ENCODE results near the gene FOXL2NB. TPM values are rescaled to one million over a fixed set of nuclear protein-coding genes. Genes with fewer than 3 reads are reported as not detected.

FOXL2NB gene
- total RNA-seq (not detected), polyA plus RNA-seq (not detected)
- long read RNA-seq, donor 1, result 0 reads
- long read RNA-seq, donor 2, result 0 reads
- long read RNA-seq, donor 3, result 0 reads
- long read RNA-seq, donor 4, result 0 reads

DNA sequence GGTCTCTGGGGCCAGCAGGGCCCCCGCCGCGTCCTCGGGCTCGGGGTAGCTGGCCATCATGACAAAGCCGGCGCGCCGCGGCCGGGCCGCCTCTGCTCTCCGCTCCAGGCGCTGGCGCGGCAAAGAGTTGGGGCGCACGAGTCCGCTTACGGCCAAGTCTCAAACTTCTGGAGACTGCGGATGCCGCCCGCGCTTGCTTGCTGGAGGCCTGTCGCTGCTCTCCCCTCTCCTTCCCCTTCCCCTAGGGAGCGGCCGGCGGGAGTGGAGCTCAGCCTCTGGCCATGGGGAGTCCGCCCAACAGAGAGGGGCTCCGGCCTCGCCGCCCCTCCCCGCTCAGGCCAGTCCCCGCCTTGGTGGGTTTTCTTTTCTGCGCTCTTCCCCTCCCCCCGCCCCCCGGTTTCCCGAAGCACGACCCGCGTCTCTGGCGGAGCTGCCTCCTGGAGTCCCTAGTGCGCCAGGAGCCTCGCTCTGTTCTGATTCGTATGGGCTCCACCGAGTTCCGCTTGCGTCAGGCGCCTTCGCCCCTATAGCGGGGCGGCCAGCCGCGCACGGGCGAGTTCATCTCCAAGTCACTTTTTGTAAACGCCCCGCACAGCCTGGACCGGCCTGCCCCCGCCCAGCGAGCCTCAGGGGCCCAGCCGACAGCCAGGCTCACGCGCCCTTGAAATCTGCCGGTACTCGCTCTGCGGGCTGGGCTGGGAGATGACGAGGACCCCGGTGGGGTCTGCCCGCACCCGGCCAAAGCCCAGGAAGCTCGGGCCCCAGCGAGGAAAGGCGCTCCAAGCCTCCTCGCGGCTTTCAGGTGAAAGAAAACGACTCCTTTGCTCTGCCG, at the start of gene FOXL2NB, which contains the start of gene FOXL2:
Gene FOXL2NB, plus strand, starts transcription at position 555 of the 832 bp plus-strand sequence. Its CDS starts 148 bp downstream, at position 703.
Gene FOXL2, minus strand, starts transcription at position 475 of the 832 bp plus-strand sequence. Its CDS starts 415 bp downstream, at position 60.
- Histone ChIP-seq H3K9me3 (ENCODE audit: control insufficient read depth, low read length) (no peaks in the 10 kb centered on the region), H3K4me1 (ENCODE audit: control insufficient read depth, insufficient read depth, low read length) (peaks cover 3% of the 10 kb centered on the region), H3K27ac (ENCODE audit: low read length) (no peak within 1 kb of the TSS), H3K4me3 (ENCODE audit: low read length) (peak within 1 kb of the TSS; percentile 46), H3K27me3 (ENCODE audit: control insufficient read depth, insufficient read depth) (no peaks in the 10 kb centered on the region)
- DNase-seq, result peak; percentile 46 to 81 (median 69)
- ATAC-seq, result peak; percentile 46 to 65
- intact Hi-C loops (cut with DNase I), result no loop called here
- WGBS, result 1% methylated on average over 78 of the region's 78 CpGs

DNA sequence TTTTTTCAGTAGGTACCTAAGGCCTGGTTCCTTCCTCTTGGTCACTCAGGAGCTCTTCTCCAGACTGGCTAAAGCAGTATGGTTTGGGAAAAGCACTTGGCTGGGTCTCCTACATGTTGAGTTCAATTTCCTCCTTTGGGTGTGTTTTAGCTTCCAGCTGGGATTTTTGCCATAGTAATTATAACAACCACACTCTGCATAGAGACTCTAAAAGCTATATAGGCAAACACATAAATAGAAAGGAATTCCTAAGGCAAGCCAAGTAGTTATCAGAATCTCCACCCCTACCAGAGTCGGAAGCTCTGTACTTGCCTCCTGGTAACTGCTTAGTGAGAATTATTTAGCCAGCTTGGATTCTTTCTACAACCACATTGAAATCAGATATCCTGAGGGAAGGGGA, 48.7 kb upstream of the FOXL2NB start:
- ATAC-seq (peak; percentile 92 to 95), DNase-seq (no peak)
- intact Hi-C loops (cut with DNase I), result no loop called here
- 19% methylated on average over 1 of the region's 1 CpG for WGBS
- Histone ChIP-seq H3K27me3 (ENCODE audit: control insufficient read depth, insufficient read depth) (no peaks in the 10 kb centered on the region), H3K4me3 (ENCODE audit: low read length) (no peak overlapping the region), H3K9me3 (ENCODE audit: control insufficient read depth, low read length) (no peaks in the 10 kb centered on the region), H3K27ac (ENCODE audit: low read length) (peak overlapping the region; percentile 72), H3K4me1 (ENCODE audit: control insufficient read depth, insufficient read depth, low read length) (peaks cover 1% of the 10 kb centered on the region)

DNA sequence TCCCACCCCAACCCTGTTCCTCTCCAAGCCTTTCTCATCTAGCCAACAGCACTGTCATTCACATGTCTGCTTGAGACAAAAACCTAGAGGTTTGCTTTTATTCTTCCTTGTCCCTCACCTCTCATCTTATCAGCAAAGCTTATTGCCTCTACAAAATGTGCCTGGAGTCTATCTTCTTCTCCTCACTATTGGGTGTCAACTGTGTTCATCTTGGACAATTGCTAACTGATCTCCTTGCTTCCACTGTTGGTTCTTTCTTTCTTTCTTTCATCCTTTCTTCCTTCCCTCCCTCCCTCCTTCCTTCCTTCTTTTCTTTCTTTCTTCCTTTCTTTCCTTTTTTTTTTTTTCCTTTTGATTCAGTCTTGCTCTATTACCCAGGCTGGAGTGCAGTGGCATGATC, 48.3 kb upstream of the FOXL2NB start:
- DNase-seq (no peak), ATAC-seq (no peak)
- no peaks in the 10 kb centered on the region for H3K9me3 ChIP-seq (ENCODE audit: control insufficient read depth, low read length)
- H3K27ac ChIP-seq (ENCODE audit: low read length), result no peak overlapping the region
- no peaks in the 10 kb centered on the region for H3K27me3 ChIP-seq (ENCODE audit: control insufficient read depth, insufficient read depth)
- no peak overlapping the region for H3K4me3 ChIP-seq (ENCODE audit: low read length)
- peaks cover 1% of the 10 kb centered on the region for H3K4me1 ChIP-seq (ENCODE audit: control insufficient read depth, insufficient read depth, low read length)
- intact Hi-C loops (cut with DNase I), result no loop called here

DNA sequence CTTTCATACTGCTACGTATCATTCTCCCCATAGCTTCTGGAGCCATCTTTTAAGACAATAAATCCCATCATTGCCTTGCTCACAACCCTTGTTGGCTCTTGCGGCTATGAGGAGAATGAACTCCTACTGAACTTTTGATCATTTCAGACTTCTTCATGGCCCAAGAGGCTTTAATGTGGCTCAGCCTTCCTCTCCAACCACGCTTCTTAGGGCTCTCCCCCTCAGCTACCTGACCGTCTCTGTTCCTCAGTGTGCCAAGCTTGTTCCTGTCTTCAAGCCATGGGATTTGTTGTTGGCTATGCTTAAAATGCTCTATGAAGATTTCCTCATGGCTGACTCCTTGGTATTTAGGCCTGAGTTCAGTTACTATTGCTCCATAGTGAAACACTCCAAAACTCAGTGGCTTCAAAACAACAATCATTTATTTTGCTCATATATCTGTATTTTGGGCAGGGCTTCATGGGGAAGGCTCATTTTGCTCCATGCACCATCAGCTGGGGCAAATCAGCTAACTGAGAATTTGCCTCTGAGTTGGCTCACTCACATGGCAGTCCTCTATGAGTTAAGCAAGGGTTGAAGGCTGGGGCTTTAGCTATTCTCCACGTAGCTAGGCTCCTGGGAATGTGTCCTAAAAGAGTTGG, 47.5 kb upstream of the FOXL2NB start:
- Histone ChIP-seq H3K4me1 (ENCODE audit: control insufficient read depth, insufficient read depth, low read length) (peaks cover 1% of the 10 kb centered on the region), H3K27me3 (ENCODE audit: control insufficient read depth, insufficient read depth) (no peaks in the 10 kb centered on the region), H3K9me3 (ENCODE audit: control insufficient read depth, low read length) (no peaks in the 10 kb centered on the region), H3K4me3 (ENCODE audit: low read length) (no peak overlapping the region), H3K27ac (ENCODE audit: low read length) (no peak overlapping the region)
- intact Hi-C loops (cut with DNase I), result no loop called here
- ATAC-seq, result no peak
- no peak for DNase-seq
- 85% methylated on average over 5 of the region's 5 CpGs for whole genome bisulfite sequencing

DNA sequence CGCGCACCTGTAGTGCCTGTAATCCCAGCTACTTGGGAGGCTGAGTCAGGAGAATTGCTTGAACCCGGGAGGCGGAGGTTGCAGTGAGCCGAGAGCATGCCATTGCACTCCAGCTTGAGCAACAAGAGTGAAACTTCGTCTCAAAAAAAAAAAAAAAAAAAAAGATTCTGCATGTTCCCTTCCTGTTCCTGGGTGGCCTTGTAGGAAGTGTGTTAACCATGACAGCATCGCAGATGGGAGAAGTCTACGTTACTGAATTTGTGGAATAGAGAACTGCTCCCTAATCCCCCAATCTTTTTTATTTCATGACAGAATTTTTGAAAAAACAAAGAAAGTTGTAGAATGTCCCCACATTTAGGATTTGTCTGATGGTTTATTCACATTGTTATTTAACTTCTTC, 45.5 kb upstream of the FOXL2NB start:
- ATAC-seq (no peak), DNase-seq (no peak)
- Histone ChIP-seq H3K9me3 (ENCODE audit: control insufficient read depth, low read length) (no peaks in the 10 kb centered on the region), H3K27me3 (ENCODE audit: control insufficient read depth, insufficient read depth) (no peaks in the 10 kb centered on the region), H3K27ac (ENCODE audit: low read length) (no peak overlapping the region), H3K4me3 (ENCODE audit: low read length) (no peak overlapping the region), H3K4me1 (ENCODE audit: control insufficient read depth, insufficient read depth, low read length) (peaks cover 1% of the 10 kb centered on the region)
- 58% methylated on average over 8 of the region's 8 CpGs for WGBS
- intact Hi-C loops (cut with DNase I), result loop anchor here in 1 of 4 donors (10.0 kb wide), 1 partner anchor 57 kb away; no protein-coding TSS in a partner anchor

DNA sequence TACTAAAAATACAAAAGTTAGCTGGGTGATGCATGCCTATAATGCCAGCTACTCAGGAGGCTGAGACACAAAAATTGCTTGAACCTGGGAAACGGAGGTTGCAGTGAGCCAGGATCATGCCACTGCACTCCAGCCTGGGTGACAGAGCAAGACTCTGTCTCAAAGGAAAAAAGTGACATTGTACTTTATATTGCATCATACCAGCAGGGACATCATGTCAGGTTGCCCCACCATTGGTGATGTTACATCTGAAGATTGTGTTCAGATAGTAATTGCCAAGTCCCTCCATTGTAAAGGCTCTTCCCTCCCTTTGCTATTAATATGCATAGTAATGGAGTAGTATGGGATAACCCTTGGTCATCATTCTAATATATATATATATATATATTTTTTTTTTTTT, 44.8 kb upstream of the FOXL2NB start:
- DNase-seq, result no peak
- 89% methylated on average over 1 of the region's 1 CpG for WGBS
- Histone ChIP-seq H3K27ac (ENCODE audit: low read length) (no peak overlapping the region), H3K9me3 (ENCODE audit: control insufficient read depth, low read length) (no peaks in the 10 kb centered on the region), H3K4me1 (ENCODE audit: control insufficient read depth, insufficient read depth, low read length) (peaks cover 1% of the 10 kb centered on the region), H3K4me3 (ENCODE audit: low read length) (no peak overlapping the region), H3K27me3 (ENCODE audit: control insufficient read depth, insufficient read depth) (no peaks in the 10 kb centered on the region)
- ATAC-seq, result no peak
- intact Hi-C loops (cut with DNase I), result loop anchor here in 1 of 4 donors (10.0 kb wide), 1 partner anchor 57 kb away; no protein-coding TSS in a partner anchor

DNA sequence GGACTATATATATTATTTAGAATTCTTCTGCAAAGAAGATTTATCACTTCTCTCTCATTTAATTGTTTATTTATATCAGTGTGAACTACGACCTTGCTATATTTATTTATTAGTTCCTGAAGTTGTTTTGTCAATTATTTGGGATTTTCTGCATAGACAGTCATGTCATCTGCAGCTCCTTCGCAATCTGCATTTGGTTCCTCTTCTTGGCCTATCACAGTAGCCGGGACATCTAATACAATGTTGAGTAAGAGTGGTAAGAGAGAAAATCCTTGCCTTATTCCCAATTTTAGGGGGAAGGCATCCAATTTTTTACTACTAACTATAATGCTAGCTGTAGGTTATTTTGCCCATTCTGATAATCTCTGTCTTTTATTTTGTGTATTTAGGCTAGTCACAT, 39.5 kb upstream of the FOXL2NB start:
- 82% methylated on average over 3 of the region's 3 CpGs for WGBS
- DNase-seq (no peak), ATAC-seq (no peak)
- H3K4me1 ChIP-seq (ENCODE audit: control insufficient read depth, insufficient read depth, low read length), result no peaks in the 10 kb centered on the region
- no peaks in the 10 kb centered on the region for H3K27me3 ChIP-seq (ENCODE audit: control insufficient read depth, insufficient read depth)
- H3K27ac ChIP-seq (ENCODE audit: low read length), result no peak overlapping the region
- H3K4me3 ChIP-seq (ENCODE audit: low read length), result no peak overlapping the region
- H3K9me3 ChIP-seq (ENCODE audit: control insufficient read depth, low read length), result no peaks in the 10 kb centered on the region
- intact Hi-C loops (cut with DNase I), result loop anchor here in 1 of 4 donors (10.0 kb wide), 1 partner anchor 63 kb away; no protein-coding TSS in a partner anchor

DNA sequence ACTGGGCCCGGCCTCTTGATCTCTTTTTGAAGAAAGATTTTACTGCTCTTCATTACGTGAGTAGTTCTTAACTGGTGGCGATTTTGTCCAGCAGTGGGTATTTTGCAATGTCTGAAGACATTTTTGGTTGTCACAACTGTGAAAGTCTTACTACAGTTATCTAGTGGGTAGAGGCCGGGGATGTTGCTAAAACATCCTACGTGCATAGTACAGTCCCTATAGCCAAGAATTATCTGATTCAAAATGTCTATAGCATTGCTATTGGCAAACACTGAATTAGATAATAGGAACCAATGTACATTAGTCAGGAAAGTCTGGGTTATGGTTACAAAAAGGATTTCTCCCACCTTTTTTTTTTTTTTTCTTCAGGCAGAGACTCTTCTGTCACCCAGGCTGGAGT, 38.2 kb upstream of the FOXL2NB start:
- H3K27ac ChIP-seq (ENCODE audit: low read length), result no peak overlapping the region
- ATAC-seq, result no peak
- H3K4me3 ChIP-seq (ENCODE audit: low read length), result no peak overlapping the region
- intact Hi-C loops (cut with DNase I), result loop anchor here in 1 of 4 donors (10.0 kb wide), 1 partner anchor 64 kb away; no protein-coding TSS in a partner anchor
- H3K27me3 ChIP-seq (ENCODE audit: control insufficient read depth, insufficient read depth), result no peaks in the 10 kb centered on the region
- H3K4me1 ChIP-seq (ENCODE audit: control insufficient read depth, insufficient read depth, low read length), result no peaks in the 10 kb centered on the region
- no peak for DNase-seq
- no peaks in the 10 kb centered on the region for H3K9me3 ChIP-seq (ENCODE audit: control insufficient read depth, low read length)
- WGBS, result 90% methylated on average over 5 of the region's 5 CpGs

DNA sequence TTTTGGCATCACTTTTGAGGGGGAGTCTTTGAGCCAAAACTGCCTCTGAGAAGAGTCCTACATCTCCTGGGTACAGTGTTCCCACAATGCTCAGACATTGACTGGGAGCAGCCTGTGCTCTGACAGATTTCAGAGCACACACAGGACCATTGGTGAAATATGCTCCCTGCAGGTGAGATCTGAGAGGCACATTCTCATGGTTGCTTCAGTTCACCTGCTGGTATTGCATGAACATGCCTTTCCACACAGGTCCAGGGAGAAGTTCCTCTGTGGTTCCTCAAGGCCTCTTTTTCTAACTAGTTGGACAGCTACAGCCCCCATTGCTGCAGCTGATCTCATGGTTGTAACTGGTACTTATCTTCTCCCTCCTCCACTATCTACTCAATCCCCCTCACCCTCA, 37.1 kb upstream of the FOXL2NB start:
- Histone ChIP-seq H3K4me3 (ENCODE audit: low read length) (no peak overlapping the region), H3K4me1 (ENCODE audit: control insufficient read depth, insufficient read depth, low read length) (no peaks in the 10 kb centered on the region), H3K27me3 (ENCODE audit: control insufficient read depth, insufficient read depth) (no peaks in the 10 kb centered on the region), H3K9me3 (ENCODE audit: control insufficient read depth, low read length) (no peaks in the 10 kb centered on the region), H3K27ac (ENCODE audit: low read length) (no peak overlapping the region)
- no peak for ATAC-seq
- no peak for DNase-seq
- intact Hi-C loops (cut with DNase I), result loop anchor here in 2 of 4 donors (10.0 kb wide), 2 partner anchors 65 to 75 kb away; partner anchors contain the start of gene PIK3CB (in 1 of the 2)

DNA sequence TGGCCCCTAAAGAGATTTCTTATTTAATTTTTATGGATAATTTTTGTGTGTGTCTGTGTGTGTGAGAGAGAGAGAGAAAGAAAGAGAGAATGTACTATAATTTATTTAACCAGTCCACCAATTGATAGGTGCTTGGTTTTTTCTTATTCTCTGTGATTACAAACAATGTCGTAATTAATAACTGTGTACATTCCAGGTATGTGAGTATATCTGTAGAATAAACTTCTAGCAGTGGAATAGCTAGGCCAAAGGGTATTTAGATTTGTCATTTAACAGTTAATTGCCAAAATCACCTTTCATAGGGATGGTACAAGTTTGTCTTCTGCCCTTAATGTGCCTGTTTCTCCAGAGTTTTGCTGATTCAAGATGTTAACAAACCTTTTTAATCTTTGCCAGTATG, 35.4 kb upstream of the FOXL2NB start:
- no peak for ATAC-seq
- WGBS, result 91% methylated on average over 1 of the region's 1 CpG

DNA sequence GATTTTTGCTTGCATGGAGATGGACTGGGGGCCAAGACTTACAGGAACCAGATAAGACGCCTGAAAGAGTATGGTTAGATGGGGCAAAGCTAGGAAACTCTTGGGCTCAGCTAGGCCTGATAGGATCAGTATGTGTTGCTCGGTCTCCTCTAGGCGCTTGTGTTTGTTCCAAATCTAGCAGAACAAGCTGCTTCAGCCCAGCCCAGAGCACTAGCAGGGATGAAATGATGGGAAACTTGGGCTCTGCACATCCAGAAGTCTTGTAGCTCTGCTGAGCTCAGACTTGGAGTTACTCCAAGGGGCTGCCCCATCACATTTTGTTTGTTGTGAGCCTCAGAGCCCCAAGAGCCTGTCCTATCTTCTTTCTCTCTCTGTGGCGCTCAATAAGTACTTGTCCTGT, 34.8 kb upstream of the FOXL2NB start:
- H3K4me1 ChIP-seq (ENCODE audit: control insufficient read depth, insufficient read depth, low read length), result no peaks in the 10 kb centered on the region
- H3K4me3 ChIP-seq (ENCODE audit: low read length), result no peak overlapping the region
- 63% methylated on average over 4 of the region's 4 CpGs for WGBS
- H3K27me3 ChIP-seq (ENCODE audit: control insufficient read depth, insufficient read depth), result no peaks in the 10 kb centered on the region
- H3K27ac ChIP-seq (ENCODE audit: low read length), result no peak overlapping the region
- no peaks in the 10 kb centered on the region for H3K9me3 ChIP-seq (ENCODE audit: control insufficient read depth, low read length)
- intact Hi-C loops (cut with DNase I), result loop anchor here in 1 of 4 donors (10.0 kb wide), 1 partner anchor 77 kb away; the partner anchor contains the start of gene PIK3CB
- DNase-seq, result peak in 1 of 3 donors; percentile 70
- no peak for ATAC-seq

More for the DNA sequence above, 35.4 kb upstream of the FOXL2NB start:
- no peak overlapping the region for H3K4me3 ChIP-seq (ENCODE audit: low read length)
- intact Hi-C loops (cut with DNase I), result loop anchor here in 1 of 4 donors (10.0 kb wide), 1 partner anchor 77 kb away; the partner anchor contains the start of gene PIK3CB
- DNase-seq, result no peak
- H3K27me3 ChIP-seq (ENCODE audit: control insufficient read depth, insufficient read depth), result no peaks in the 10 kb centered on the region
- no peaks in the 10 kb centered on the region for H3K9me3 ChIP-seq (ENCODE audit: control insufficient read depth, low read length)
- H3K27ac ChIP-seq (ENCODE audit: low read length), result no peak overlapping the region
- H3K4me1 ChIP-seq (ENCODE audit: control insufficient read depth, insufficient read depth, low read length), result no peaks in the 10 kb centered on the region
